Nephron (organoid): Measurements from ENCODE around the gene ARPC2.

Experiments used
- H3K27ac Mint-ChIP-seq, 3 experiments: 2 replicates each; pipeline ENCODE4 v1.8.0; 2020; ENCODE audit warnings: mixed read lengths in 3 of 3, mild to moderate bottlenecking in 2 of 3, moderate library complexity in 1 of 3
- H3K27me3 Mint-ChIP-seq: 2 replicates; pipeline ENCODE4 v1.8.0; 2021; ENCODE audit warnings: low read depth, mild to moderate bottlenecking, moderate library complexity, mixed read lengths
- H3K36me3 Mint-ChIP-seq: 2 replicates; pipeline ENCODE4 v1.8.0; 2020; ENCODE audit warnings: low read depth, mixed read lengths
- H3K4me1 Mint-ChIP-seq: 2 replicates; pipeline ENCODE4 v1.8.0; 2020; ENCODE audit warnings: mixed read lengths
- H3K4me3 Mint-ChIP-seq, 3 experiments: 2 replicates each; pipeline ENCODE4 v1.8.0; 2020; ENCODE audit warnings: mild to moderate bottlenecking in 3 of 3, mixed read lengths in 3 of 3, moderate library complexity in 2 of 3
- H3K9me3 Mint-ChIP-seq: 2 replicates; pipeline ENCODE4 v1.8.0; 2020; ENCODE audit warnings: mixed read lengths
- CTCF ChIP-seq, 3 experiments: fragments of 200-600 bp; sonication (generic); IDR thresholded peaks; one replicate each; pipeline ENCODE4 v1.5.0; 2021; ENCODE audit warnings: antibody characterized with exemption in 3 of 3; ENCODE audit not compliant: unreplicated experiment in 3 of 3

ARPC2 gene

GRCh38 chr2:218276986-218277755 lies 60.2 kb downstream of the ARPC2 start:
- Mint-ChIP-seq H3K9me3 (no peaks in the 10 kb centered on the region), H3K27me3 (no peaks in the 10 kb centered on the region), H3K4me1 (peaks cover 13% of the 10 kb centered on the region), H3K36me3 (peaks cover 26% of the 10 kb centered on the region), H3K27ac (no peak overlapping the region), H3K4me3 (no peak overlapping the region)
- TF ChIP-seq CTCF (IDR thresholded peaks at IDR 0.05; ENCODE audit: unreplicated experiment in 3 of 3) = no peak

GRCh38 chr2:218277921-218278320 lies 60.9 kb downstream of the ARPC2 start:
- peaks cover 26% of the 10 kb centered on the region for H3K36me3 Mint-ChIP-seq
- no peaks in the 10 kb centered on the region for H3K9me3 Mint-ChIP-seq
- peaks cover 12% of the 10 kb centered on the region for H3K4me1 Mint-ChIP-seq
- no peaks in the 10 kb centered on the region for H3K27me3 Mint-ChIP-seq
- H3K27ac Mint-ChIP-seq = no peak overlapping the region
- no peak for TF ChIP-seq CTCF (IDR thresholded peaks at IDR 0.05; ENCODE audit: unreplicated experiment in 3 of 3)
- no peak overlapping the region for H3K4me3 Mint-ChIP-seq

GRCh38 chr2:218278531-218279360 lies 61.8 kb downstream of the ARPC2 start:
- Mint-ChIP-seq H3K27ac (no peak overlapping the region), H3K36me3 (peaks cover 24% of the 10 kb centered on the region), H3K9me3 (no peaks in the 10 kb centered on the region), H3K4me3 (no peak overlapping the region), H3K27me3 (no peaks in the 10 kb centered on the region), H3K4me1 (peaks cover 19% of the 10 kb centered on the region)
- no peak for TF ChIP-seq CTCF (IDR thresholded peaks at IDR 0.05; ENCODE audit: unreplicated experiment in 3 of 3)

- no peaks in the 10 kb centered on the region for H3K27me3 Mint-ChIP-seq
Observed at GRCh38 chr2:218280260-218280870, 63.4 kb downstream of the ARPC2 start.

GRCh38 chr2:218281449-218281848 lies 64.5 kb downstream of the ARPC2 start:
- H3K36me3 Mint-ChIP-seq = peaks cover 11% of the 10 kb centered on the region
- H3K4me1 Mint-ChIP-seq = peaks cover 35% of the 10 kb centered on the region
- H3K27ac Mint-ChIP-seq = peak overlapping the region; percentile 67 to 83 (median 70)
- TF ChIP-seq CTCF (IDR thresholded peaks at IDR 0.05; ENCODE audit: unreplicated experiment in 3 of 3) = no peak
- no peaks in the 10 kb centered on the region for H3K9me3 Mint-ChIP-seq
- no peaks in the 10 kb centered on the region for H3K27me3 Mint-ChIP-seq
- H3K4me3 Mint-ChIP-seq = no peak overlapping the region

More at GRCh38 chr2:218280260-218280870, 63.4 kb downstream of the ARPC2 start:
- H3K9me3 Mint-ChIP-seq = no peaks in the 10 kb centered on the region
- TF ChIP-seq CTCF (IDR thresholded peaks at IDR 0.05; ENCODE audit: unreplicated experiment in 3 of 3) = no peak
- H3K4me1 Mint-ChIP-seq = peaks cover 24% of the 10 kb centered on the region
- H3K27ac Mint-ChIP-seq = peak overlapping the region in 1 of 3 experiments; percentile 18
- no peak overlapping the region for H3K4me3 Mint-ChIP-seq
- peaks cover 11% of the 10 kb centered on the region for H3K36me3 Mint-ChIP-seq
